ENCODE results near the gene CPNE4.
"Not testable (repeated sequence)": the region's sequence is repeated elsewhere in the genome, so short reads cannot be mapped to it uniquely, and the experiment has no call there.

The CPNE4 gene

GRCh38 chr3:132016061-132017041 is 18.5 kb downstream of the CPNE4 start:
- no peak for DNase-seq

DNA sequence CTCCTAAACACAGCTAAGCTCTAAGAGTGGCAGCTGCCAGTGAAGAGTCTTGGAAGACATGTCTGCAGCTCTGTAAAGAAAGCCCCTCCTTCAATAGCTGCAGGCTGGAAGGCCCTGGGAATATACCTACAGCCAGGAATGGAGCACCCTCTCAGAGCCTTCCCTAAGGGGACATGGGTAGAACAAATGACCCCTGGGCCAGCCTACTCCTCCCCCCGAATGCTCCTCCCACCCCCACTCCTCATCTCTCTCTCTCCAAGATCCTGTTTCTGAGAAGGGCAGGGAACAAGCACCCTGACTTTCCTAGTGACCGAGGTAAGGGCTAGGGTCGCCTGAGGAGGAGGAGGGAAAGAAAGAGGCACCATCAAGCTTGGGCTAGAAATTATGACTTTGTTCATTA is 20.7 kb downstream of the CPNE4 start:
- no peak for DNase-seq

DNA sequence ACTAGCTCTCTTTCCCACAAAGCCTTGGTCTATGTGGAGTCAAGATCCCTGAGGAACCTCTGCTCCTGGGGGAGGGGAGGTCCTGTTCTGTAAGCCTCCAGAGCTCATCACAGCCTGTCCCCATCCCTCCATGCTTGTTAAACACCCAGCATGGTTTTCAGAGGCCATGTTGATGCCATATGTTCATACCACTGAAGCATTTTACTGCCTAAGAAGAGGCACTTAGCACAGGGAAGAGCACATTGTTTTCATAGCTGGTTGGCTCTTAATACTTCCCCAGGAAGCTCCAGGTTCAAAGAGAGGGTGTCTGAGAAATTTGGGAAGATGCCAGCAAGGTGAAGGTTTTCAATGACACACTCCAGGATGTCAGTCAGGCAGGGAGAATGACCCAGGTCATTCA is 25.6 kb downstream of the CPNE4 start:
- DNase-seq = no peak

- no peak for DNase-seq
These were observed 26.0 kb downstream of the CPNE4 start for GRCh38 chr3:132008837-132009236.

GRCh38 chr3:132007617-132008016 is 27.2 kb downstream of the CPNE4 start:
- DNase-seq = no peak

DNA sequence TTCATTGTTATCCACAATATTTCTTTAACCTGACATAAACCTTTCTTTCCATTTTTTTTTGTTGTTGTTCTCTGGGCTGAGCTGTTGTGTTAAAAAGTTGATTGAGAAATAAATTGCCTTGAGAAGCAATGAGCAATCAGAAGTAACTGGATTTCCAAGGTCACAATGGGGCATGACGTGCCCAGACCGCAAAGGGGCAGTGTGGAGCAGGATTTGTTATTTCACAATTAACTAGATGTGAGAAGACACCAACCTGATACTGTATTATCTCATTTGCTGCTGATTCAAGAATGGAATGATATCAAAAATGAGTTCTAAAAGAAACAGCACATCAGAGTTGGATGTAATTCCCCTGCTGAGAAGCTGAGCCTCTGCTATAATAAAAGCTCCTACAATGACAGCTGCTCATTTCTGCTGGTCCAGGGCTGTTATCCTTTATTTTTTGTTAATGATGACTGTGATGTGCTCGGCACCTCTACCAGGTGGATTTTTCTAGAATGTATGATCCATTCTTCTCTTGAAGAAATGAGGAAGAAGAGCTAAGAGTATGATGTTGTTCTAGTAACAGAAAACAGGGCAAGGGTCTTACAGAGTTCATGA is 28.1 kb downstream of the CPNE4 start:
- DNase-seq = no peak

DNA sequence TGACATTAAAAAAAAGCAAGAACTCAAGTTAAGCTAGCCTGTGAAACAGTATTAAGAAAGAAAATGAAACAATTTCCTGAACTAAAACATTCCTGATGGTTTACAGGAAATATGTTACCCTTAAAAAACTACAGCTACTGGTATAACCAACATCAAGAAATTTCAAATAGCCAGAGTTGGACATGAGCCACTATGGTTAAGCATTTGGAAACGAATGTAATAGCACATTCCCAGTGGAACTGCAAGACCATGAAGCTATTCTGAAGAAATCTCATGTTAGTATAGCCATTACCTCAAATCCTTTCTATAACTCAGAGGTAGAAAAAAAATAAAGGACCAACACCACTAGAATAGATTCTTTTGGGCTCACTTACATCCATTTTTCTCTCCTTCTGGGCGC is 30.2 kb downstream of the CPNE4 start:
- DNase-seq = no peak

DNA sequence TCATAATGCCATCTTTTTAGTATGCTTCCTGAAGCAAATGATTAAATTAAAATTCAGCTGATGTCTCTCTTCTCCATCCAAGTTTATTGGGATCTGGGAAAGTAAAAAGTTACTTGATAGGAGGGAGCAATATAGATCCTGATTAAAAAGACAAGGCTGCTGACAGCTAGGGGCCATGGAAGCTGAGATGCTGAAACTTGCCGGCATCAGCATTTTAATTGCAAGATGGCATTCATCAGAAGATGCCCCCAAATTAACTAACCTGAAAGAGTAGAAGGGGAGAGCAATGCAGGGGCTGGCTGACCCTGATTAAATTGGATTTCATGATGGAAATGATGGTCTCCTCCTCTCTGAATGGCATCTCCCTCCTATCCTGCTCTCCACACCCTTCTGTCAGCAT is 31.1 kb downstream of the CPNE4 start:
- DNase-seq = no peak

DNA sequence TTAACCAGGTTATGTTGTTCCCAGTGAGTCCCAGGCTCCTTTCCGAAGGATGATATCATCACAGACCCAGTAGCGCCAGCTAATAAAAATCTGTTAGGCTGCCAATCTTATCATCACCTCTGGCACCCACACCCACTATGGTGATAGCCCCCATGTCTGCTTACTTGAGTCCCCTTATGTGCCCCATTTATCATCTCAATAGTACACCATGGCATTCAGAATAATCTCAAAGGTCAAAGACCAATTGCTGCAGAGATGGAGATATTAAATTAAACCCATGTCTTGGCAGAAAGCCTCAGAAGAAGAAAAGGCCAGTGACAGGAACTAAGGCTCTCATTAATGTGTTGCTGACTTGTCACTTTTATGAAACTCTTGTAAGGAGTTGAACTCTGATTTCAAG is 32.8 kb downstream of the CPNE4 start:
- DNase-seq = no peak

GRCh38 chr3:132001036-132001435 is 33.8 kb downstream of the CPNE4 start:
- DNase-seq = no peak

GRCh38 chr3:131998027-131998426 is 36.8 kb downstream of the CPNE4 start:
- no peak for DNase-seq

DNA sequence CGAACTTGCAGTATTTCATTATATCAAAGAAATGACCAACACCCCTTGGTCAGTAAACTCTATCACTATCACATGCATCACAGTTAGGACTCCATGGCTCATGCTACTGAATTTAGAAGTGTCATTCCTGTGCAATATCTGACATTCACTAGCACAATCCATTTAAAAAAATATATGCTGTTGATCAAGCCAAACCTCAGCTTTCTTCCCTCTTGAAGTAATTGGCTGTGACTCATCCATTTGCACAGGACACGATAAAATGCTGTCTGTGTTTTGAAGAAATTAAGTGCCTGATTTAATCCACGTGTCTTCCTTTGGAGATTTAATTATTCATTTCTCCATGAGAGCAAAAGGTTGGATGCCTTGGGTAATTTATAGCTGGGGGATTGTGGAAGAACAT is 38.9 kb downstream of the CPNE4 start:
- DNase-seq = no peak

DNA sequence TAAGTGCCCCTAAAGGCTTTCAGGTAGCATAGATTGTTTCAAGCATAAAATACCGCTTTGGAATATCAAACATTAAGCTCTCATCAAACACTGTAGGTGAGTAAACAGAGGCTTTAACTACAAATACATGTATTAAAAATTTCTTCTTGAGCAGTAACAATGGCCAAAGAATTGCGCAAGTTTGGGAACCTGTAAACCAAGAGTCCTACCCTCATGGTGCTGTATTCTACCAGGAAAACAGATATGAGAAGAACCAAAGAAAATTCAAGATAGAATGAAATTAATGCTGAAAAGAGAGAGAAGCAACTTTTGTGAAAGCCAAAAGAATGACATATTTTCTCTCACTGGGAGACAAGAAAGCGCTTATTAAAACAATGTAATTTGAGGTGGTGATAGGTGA is 45.5 kb downstream of the CPNE4 start:
- no peak for DNase-seq

DNA sequence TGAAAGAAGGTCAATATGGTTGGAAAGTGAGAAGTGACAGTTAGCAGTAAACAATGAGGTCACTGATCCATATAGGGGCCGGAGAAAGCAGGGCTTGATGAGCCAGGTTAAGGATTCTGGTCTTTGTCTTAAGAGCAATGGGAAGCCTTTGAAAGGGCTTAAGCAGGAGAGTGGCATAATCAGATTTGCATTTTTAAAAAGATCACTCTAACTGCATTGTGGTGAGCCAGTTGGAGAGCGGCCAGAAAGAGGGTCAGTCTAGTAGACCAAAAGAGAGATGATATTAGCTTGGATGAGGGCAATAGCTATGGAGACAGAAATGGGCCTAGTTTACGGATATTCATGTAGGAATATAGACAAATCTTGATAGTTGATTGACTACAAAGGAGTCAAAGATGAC is 46.6 kb downstream of the CPNE4 start:
- no peak for DNase-seq

DNA sequence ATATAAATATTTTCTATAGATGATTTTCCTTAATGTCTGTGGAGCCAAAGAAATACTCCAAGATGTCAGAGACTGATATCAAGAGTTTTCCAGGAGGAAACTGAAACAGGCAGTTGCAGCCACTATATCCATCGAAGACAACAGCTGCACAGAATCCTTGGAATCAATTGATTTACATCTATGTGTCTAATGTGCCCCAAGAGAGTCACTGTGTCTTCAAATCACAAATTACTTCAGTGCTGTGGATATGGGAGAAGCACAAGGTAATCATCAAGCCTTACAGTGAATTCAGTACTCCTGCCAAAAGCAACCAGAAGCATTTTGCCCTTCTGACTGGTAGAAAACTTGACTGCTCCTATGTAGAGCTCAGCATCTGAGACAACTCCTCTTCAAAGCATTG is 51.1 kb downstream of the CPNE4 start:
- no peak for DNase-seq

GRCh38 chr3:131981323-131981722 is 53.5 kb downstream of the CPNE4 start:
- no peak for DNase-seq

DNA sequence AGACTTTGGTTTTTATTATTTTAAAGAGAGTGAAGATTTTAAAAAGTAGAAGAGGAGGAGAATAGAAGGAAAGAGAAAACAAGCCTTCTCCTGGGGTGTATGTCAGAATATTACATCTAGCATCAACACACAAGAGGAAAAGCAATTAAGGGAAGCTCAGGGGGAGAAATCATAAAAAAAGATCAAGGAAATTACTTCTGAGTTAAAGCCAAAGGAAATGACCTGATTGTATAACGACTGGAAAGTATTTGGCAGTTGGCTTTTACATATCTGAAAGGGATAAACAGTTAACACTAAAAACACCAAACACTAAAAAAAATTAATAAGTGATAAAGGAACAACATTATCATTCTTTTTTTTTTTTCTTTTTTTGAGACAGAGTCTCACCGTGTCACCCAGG is 58.4 kb downstream of the CPNE4 start:
- no peak for DNase-seq

DNA sequence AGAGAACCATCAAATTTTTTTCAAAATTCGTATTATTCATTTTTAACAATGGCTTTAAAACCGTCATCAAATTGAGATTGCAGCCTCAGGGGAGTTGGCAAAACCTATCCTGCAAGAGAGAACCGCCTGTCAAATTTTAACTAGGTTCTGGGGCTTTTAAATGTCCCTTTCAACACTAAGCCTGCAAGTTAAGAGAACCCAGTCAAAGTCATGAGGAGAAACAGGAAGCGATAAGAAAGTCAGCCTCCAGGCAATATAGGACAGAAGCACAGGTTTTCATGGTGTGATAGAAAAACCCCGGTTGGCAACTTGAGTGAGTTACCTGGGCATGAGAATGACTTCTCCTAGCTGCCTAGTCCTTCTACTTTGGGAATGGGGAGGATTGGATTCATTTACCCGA is 59.8 kb downstream of the CPNE4 start:
- DNase-seq = no peak

DNA sequence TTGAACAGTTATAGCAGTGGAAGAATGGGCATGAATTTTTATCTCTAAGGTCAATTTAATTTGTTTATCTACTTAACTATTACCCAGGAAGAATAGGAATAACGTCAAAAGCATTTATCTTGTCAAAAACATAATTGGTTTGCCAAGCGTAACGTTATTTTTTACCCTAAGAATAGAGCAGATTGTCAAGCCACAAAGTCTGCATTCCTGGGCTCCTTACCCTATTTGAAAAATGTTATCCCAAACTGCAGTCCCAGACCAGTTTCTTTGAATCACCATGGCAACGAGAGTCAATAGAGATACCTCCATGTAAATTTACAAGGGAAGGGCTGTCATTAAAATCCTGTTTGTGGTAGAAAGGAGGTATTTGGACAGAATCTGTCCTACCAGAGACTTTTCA is 61.1 kb downstream of the CPNE4 start:
- DNase-seq = no peak

GRCh38 chr3:131972550-131972949 is 62.3 kb downstream of the CPNE4 start:
- DNase-seq = no peak

DNA sequence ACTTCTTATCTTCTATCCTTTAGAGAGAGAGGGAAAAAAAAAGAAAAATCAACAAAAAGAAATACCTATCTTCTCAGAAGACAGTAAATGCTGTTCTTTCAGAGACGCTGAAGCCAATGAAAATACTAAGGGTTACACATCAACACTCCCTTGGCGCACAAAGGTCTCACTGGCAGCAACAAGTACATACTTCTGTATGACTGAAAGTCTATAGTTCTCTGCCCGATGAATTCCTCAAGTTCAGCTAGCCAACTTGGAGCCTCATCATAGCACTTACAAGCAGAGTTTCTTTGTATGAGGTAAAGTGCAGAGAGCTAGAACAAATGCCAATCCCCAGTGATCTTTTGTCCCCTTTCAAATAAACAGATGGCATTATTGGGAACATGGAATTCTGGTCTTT is 62.7 kb downstream of the CPNE4 start:
- DNase-seq = no peak

GRCh38 chr3:131963442-131963841 is 71.4 kb downstream of the CPNE4 start:
- not testable (repeated sequence) for DNase-seq

DNA sequence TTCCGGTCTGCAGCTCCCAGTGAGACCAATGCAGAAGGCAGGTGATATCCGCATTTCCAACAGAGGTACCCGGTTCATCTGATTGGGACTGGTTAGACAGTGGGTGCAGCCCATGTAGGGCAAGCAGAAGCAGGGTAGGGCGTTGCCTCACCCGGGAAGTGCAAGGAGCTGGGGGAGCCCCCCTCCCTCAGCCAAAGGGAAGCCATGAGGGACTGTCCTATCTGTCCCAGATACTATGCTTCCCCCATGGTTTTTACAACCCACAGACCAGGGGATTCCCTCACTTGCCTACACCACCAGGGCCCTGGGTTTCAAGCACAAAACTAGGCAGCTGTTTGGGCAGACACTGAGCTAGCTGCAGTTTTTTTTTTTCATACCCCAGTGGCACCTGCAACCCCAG is 71.8 kb downstream of the CPNE4 start:
- no peak for DNase-seq

GRCh38 chr3:131960324-131960723 is 74.5 kb downstream of the CPNE4 start:
- DNase-seq = no peak

- no peak for DNase-seq
These were observed 76.8 kb downstream of the CPNE4 start for GRCh38 chr3:131957980-131958379.

Measured in stimulated activated CD4-positive, alpha-beta T cell treated with anti-CD3 and anti-CD28 coated beads, Interleukin-12 subunit alpha, Interleukin-12 subunit beta, amount 100 ng/mL, for 4 hours (primary cell).